MM.1S (cell line): ENCODE data around the gene NPHP1.

Experiments used
- DNase-seq: peaks from one replicate; pipeline ENCODE4 v3.0.0-alpha.2; 2015
- H2AFZ ChIP-seq: fragments of 300-600 bp; sonication (generic); 2 replicates; pipeline ENCODE4 v1.6.0; 2016; ENCODE audit warnings: antibody characterized with exemption, low read length
- H3F3A ChIP-seq: fragments of 300-600 bp; sonication (generic); 2 replicates; pipeline ENCODE4 v1.6.1; 2016; ENCODE audit warnings: mild to moderate bottlenecking, antibody characterized with exemption, low read length, moderate library complexity, mixed read lengths; ENCODE audit not compliant: insufficient read depth
- H3K27ac ChIP-seq: fragments of 300-600 bp; sonication (generic); 2 replicates; pipeline ENCODE4 v1.5.1; 2016; ENCODE audit warnings: mild to moderate bottlenecking, low read length
- H3K27me3 ChIP-seq: fragments of 300-600 bp; sonication (generic); replicated peaks from 2 replicates; pipeline ENCODE4 v1.6.0; 2016; ENCODE audit warnings: low read length; ENCODE audit not compliant: insufficient read depth
- H3K36me3 ChIP-seq: fragments of 300-600 bp; sonication (generic); replicated peaks from 2 replicates; pipeline ENCODE4 v1.6.1; 2016; ENCODE audit warnings: mild to moderate bottlenecking, low read length, mixed read lengths; ENCODE audit not compliant: insufficient read depth
- H3K4me1 ChIP-seq: fragments of 300-600 bp; sonication (generic); 2 replicates; pipeline ENCODE4 v1.6.1; 2016; ENCODE audit warnings: low read length, mixed read lengths
- H3K4me2 ChIP-seq: fragments of 300-600 bp; sonication (generic); 2 replicates; pipeline ENCODE4 v1.6.0; 2016; ENCODE audit warnings: low read depth, low read length
- H3K4me3 ChIP-seq: fragments of 300-600 bp; sonication (generic); 2 replicates; pipeline ENCODE4 v1.5.1; 2016; ENCODE audit warnings: low read length, mixed read lengths
- H3K79me2 ChIP-seq: fragments of 300-600 bp; sonication (generic); 2 replicates; pipeline ENCODE4 v1.6.1; 2016; ENCODE audit warnings: mixed run types, low read length, mixed read lengths
- H3K9ac ChIP-seq: fragments of 300-600 bp; sonication (generic); 2 replicates; pipeline ENCODE4 v1.6.1; 2016; ENCODE audit warnings: low read length, mixed read lengths
- H3K9me2 ChIP-seq: fragments of 300-600 bp; sonication (generic); replicated peaks from 2 replicates; pipeline ENCODE4 v1.6.1; 2016; ENCODE audit warnings: mild to moderate bottlenecking, low read length, mixed read lengths; ENCODE audit not compliant: insufficient read depth
- H3K9me3 ChIP-seq: fragments of 300-600 bp; sonication (generic); replicated peaks from 2 replicates; pipeline ENCODE4 v1.6.1; 2016; ENCODE audit warnings: mild to moderate bottlenecking, low read length, mixed read lengths; ENCODE audit not compliant: insufficient read depth
- H4K20me1 ChIP-seq: fragments of 300-600 bp; sonication (generic); 2 replicates; pipeline ENCODE4 v1.6.1; 2016; ENCODE audit warnings: mild to moderate bottlenecking, low read length, moderate library complexity, mixed read lengths; ENCODE audit not compliant: insufficient read depth
- EZH2 ChIP-seq: fragments of 300-600 bp; sonication (generic); optimal IDR thresholded peaks from 2 replicates; pipeline ENCODE3; 2017; ENCODE audit warnings: low read depth, mild to moderate bottlenecking, antibody characterized with exemption, low read length, mixed read lengths
- EZH2phosphoT487 ChIP-seq: fragments of 300-600 bp; sonication (generic); IDR thresholded peaks from 2 replicates; pipeline ENCODE4 v1.6.1; 2018; ENCODE audit warnings: antibody characterized with exemption, low read length
- TF ChIP-seq, protein P1 (sequence below): fragments of 300-600 bp; sonication (generic); IDR thresholded peaks from 2 replicates; pipeline ENCODE4 v1.5.1; 2016; ENCODE audit warnings: antibody characterized with exemption, low read length, mixed read lengths

NPHP1 gene

DNA sequence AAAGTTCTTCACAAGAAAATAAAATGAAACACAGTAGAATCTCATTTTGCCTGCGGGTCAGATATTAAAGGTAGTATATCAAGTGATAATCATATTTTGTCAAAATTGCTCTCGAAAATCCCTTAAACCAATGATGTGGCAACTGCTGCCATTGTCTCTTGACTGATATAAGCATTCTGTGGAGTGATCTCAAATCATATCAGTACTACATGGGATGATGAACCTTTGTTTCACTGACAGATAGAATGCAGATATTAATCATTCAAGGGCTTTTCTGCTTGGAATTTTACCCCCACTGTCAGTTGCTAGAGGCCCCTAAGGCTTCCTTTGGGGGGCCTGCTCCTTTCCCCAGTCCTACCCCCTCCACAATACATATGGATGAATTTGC, 57.9 kb downstream of the NPHP1 start:
- no peaks in the 10 kb centered on the region for H4K20me1 ChIP-seq
- H3K9ac ChIP-seq, result no peak overlapping the region
- no peaks in the 10 kb centered on the region for H3F3A ChIP-seq
- H3K4me1 ChIP-seq, result no peaks in the 10 kb centered on the region
- no peak overlapping the region for H3K4me2 ChIP-seq
- no peaks in the 10 kb centered on the region for H3K9me3 ChIP-seq
- H2AFZ ChIP-seq, result no peak overlapping the region
- no peaks in the 10 kb centered on the region for H3K27me3 ChIP-seq
- H3K79me2 ChIP-seq, result no peaks in the 10 kb centered on the region
- no peak overlapping the region for H3K27ac ChIP-seq
- no peak overlapping the region for H3K4me3 ChIP-seq
- no peaks in the 10 kb centered on the region for H3K9me2 ChIP-seq
- TF ChIP-seq, protein P1, sequence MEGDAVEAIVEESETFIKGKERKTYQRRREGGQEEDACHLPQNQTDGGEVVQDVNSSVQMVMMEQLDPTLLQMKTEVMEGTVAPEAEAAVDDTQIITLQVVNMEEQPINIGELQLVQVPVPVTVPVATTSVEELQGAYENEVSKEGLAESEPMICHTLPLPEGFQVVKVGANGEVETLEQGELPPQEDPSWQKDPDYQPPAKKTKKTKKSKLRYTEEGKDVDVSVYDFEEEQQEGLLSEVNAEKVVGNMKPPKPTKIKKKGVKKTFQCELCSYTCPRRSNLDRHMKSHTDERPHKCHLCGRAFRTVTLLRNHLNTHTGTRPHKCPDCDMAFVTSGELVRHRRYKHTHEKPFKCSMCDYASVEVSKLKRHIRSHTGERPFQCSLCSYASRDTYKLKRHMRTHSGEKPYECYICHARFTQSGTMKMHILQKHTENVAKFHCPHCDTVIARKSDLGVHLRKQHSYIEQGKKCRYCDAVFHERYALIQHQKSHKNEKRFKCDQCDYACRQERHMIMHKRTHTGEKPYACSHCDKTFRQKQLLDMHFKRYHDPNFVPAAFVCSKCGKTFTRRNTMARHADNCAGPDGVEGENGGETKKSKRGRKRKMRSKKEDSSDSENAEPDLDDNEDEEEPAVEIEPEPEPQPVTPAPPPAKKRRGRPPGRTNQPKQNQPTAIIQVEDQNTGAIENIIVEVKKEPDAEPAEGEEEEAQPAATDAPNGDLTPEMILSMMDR, result no peak
- TF ChIP-seq EZH2phosphoT487, result no peak
- TF ChIP-seq EZH2, result no peak
- no peak for DNase-seq
- H3K36me3 ChIP-seq, result no peaks in the 10 kb centered on the region

DNA sequence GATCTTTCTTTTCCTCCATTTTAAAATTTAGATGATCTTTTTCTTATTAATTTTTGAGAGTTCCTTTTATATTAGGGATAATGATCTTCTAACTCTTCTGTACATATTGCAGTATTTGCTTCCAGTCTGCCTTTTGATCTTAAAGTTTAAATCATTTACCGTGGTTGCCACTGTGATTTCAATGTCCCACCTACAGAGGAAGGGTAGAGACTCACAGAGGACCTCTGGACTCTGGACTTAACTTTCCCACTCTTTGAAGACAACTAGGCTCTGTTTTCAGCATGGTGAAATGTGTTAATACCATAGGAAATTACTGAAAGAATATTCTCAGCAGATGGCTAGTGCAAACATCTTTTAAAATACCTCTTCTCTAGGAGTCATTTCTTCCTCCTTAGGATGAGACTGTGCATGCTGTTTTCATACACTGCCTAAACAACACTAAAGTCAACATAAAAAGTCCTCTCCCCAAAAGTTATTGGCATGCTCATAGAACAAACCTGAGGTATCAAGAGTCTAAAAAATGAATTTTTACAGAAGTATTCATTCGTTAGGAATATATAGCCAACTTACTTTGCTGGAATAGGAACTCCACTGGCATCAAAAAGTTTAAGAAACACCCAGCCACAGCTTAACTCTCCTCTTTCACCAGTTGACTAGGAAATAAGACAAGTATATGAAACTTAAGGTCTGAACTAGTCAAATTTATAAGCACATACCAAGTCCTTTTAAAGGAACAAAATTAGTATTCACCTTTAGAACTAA, 58.4 kb downstream of the NPHP1 start:
- no peak overlapping the region for H3K4me3 ChIP-seq
- no peaks in the 10 kb centered on the region for H3K9me3 ChIP-seq
- no peaks in the 10 kb centered on the region for H3K36me3 ChIP-seq
- no peak overlapping the region for H3K9ac ChIP-seq
- DNase-seq, result no peak
- H4K20me1 ChIP-seq, result no peaks in the 10 kb centered on the region
- no peaks in the 10 kb centered on the region for H3F3A ChIP-seq
- no peak overlapping the region for H3K27ac ChIP-seq
- H3K4me1 ChIP-seq, result no peaks in the 10 kb centered on the region
- H3K79me2 ChIP-seq, result no peaks in the 10 kb centered on the region
- H3K4me2 ChIP-seq, result no peak overlapping the region
- no peaks in the 10 kb centered on the region for H3K27me3 ChIP-seq
- no peaks in the 10 kb centered on the region for H3K9me2 ChIP-seq
- H2AFZ ChIP-seq, result no peak overlapping the region
- no peak for TF ChIP-seq EZH2phosphoT487

DNA sequence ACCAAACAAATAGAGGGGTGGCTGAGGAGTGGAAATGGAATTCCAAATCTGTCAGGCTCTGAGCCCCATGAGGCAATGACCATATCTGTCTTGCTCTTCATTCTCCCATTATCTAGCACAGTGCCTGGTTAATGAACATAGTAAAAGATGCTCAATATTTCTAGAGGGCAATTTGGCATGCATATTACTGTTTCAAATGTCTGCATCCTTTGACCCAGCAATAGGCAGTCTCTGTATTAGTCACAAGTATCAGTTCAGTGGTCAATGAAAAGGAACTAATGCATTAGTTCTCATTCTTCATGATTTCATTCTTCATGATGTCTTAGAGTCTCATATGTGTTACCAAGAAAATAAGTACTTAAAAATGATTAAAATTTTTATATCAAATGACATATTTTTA, 60.8 kb downstream of the NPHP1 start:
- H3K4me2 ChIP-seq, result no peak overlapping the region
- no peak for DNase-seq
- no peaks in the 10 kb centered on the region for H3K27me3 ChIP-seq
- no peak overlapping the region for H3K9ac ChIP-seq
- H3K9me2 ChIP-seq, result no peaks in the 10 kb centered on the region
- H3F3A ChIP-seq, result no peaks in the 10 kb centered on the region
- no peak overlapping the region for H3K4me3 ChIP-seq
- no peaks in the 10 kb centered on the region for H3K4me1 ChIP-seq
- H3K27ac ChIP-seq, result no peak overlapping the region
- no peak overlapping the region for H2AFZ ChIP-seq
- H4K20me1 ChIP-seq, result no peaks in the 10 kb centered on the region
- no peaks in the 10 kb centered on the region for H3K9me3 ChIP-seq
- no peaks in the 10 kb centered on the region for H3K79me2 ChIP-seq
- H3K36me3 ChIP-seq, result no peaks in the 10 kb centered on the region
- TF ChIP-seq EZH2phosphoT487 (no peak), EZH2 (no peak)
- TF ChIP-seq, protein P1, result no peak

DNA sequence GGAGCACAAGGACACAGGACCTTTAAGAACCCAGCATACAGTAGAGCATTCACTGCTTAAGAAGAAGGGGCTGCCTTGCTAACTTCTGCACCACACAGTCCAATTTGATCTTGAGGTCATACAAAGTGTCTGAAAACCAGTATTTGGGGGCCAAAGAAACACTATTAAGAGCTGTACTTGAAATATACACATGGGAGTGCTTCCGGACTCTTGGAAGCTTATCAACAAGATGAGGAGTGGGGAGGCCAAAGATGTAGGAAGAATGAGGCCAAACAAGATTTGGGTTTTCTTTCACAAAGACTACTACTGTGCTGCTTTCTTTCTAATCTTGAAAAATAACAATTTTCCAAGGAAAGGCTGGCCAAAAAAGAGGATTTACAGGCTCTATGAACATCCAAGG, 64.4 kb downstream of the NPHP1 start:
- TF ChIP-seq EZH2phosphoT487, result no peak
- no peak for TF ChIP-seq EZH2
- TF ChIP-seq, protein P1, result no peak
- no peak overlapping the region for H3K27ac ChIP-seq
- H3K9me3 ChIP-seq, result no peaks in the 10 kb centered on the region
- H3K4me1 ChIP-seq, result no peaks in the 10 kb centered on the region
- no peaks in the 10 kb centered on the region for H3F3A ChIP-seq
- no peak overlapping the region for H2AFZ ChIP-seq
- no peak for DNase-seq
- H4K20me1 ChIP-seq, result no peaks in the 10 kb centered on the region
- H3K79me2 ChIP-seq, result no peaks in the 10 kb centered on the region
- no peak overlapping the region for H3K4me2 ChIP-seq
- no peaks in the 10 kb centered on the region for H3K9me2 ChIP-seq
- no peak overlapping the region for H3K4me3 ChIP-seq
- no peaks in the 10 kb centered on the region for H3K27me3 ChIP-seq
- H3K36me3 ChIP-seq, result no peaks in the 10 kb centered on the region
- H3K9ac ChIP-seq, result no peak overlapping the region
